Thyroid gland (tissue), 4 donors: ENCODE measurements around the gene HNRNPDL. TPM values are rescaled to one million over a fixed set of nuclear protein-coding genes. Genes with fewer than 3 reads are reported as not detected.
"Not testable (repeated sequence)": the region's sequence is repeated elsewhere in the genome, so short reads cannot be mapped to it uniquely, and the experiment has no call there.

Experiments
- DNase-seq, 2 donors: peaks; one replicate each; pipeline ENCODE4 v3.0.0-alpha.2; 2019
- H3K27ac ChIP-seq, 3 donors: fragments of 200-600 bp; sonication (generic); 1 replicate in 2 of 3; 2 replicates in 1 of 3; pipeline ENCODE4 v1.5.1; 2016 to 2019; ENCODE audit warnings: mild to moderate bottlenecking in 1 of 3, moderate library complexity in 1 of 3
- H3K27me3 ChIP-seq: fragments of 200-600 bp; sonication (generic); one replicate; pipeline ENCODE4 v1.5.1; 2019
- H3K36me3 ChIP-seq, 2 donors: fragments of 200-600 bp; sonication (generic); one replicate each; pipeline ENCODE4 v1.5.1; 2016 to 2019
- H3K4me1 ChIP-seq, 2 donors: fragments of 200-600 bp; sonication (generic); one replicate each; pipeline ENCODE4 v1.5.1; 2017 to 2019
- H3K4me3 ChIP-seq, 3 donors: fragments of 200-600 bp; sonication (generic); replicated peaks in 1 of 3; 1 replicate in 2 of 3; 2 replicates in 1 of 3; pipeline ENCODE4 v1.5.1; 2016; ENCODE audit warnings: mild to moderate bottlenecking in 1 of 3
- H3K9me3 ChIP-seq: fragments of 200-600 bp; sonication (generic); one replicate; pipeline ENCODE4 v1.5.1; 2017
- POLR2A ChIP-seq, 2 donors: fragments of 450-650 bp; IDR thresholded peaks; one replicate each; pipeline ENCODE4 v1.6.1; 2017; ENCODE audit warnings: antibody characterized with exemption in 2 of 2, mild to moderate bottlenecking in 2 of 2, moderate library complexity in 1 of 2
- WGBS, 2 donors: methylation state at CpG; one replicate each; pipeline ENCODE4 v1.1.5; 2017; 5-methylcytosine and 5-hydroxymethylcytosine counted together
- intact Hi-C: fragments of 100-400 bp; cut with DNase I; formaldehyde crosslinking; loops from one replicate; pipeline ENCODE4 v1.15.1; 2023
- total RNA-seq, 4 donors: library from RNA; depleted of rRNA; stranded (reverse); fragments of >200 nt; gene quantifications; one replicate each; pipeline ENCODE4 v1.2.3, GENCODE V29; 2016
- TF ChIP-seq, protein P1 (sequence below), 6 experiments: fragments of 200-600 bp in 3 of 6; fragments of 450-650 bp in 3 of 6; sonication (generic) in 3 of 6; IDR thresholded peaks; one replicate each; pipeline ENCODE4 v1.5.1; 2016 to 2019; ENCODE audit warnings: antibody characterized with exemption in 6 of 6, mild to moderate bottlenecking in 2 of 6, inconsistent platforms in 1 of 6, moderate library complexity in 1 of 6

HNRNPDL gene
- total RNA-seq, 4 donors from 2014 or later, result 189 to 287 (median 245) TPM

DNA sequence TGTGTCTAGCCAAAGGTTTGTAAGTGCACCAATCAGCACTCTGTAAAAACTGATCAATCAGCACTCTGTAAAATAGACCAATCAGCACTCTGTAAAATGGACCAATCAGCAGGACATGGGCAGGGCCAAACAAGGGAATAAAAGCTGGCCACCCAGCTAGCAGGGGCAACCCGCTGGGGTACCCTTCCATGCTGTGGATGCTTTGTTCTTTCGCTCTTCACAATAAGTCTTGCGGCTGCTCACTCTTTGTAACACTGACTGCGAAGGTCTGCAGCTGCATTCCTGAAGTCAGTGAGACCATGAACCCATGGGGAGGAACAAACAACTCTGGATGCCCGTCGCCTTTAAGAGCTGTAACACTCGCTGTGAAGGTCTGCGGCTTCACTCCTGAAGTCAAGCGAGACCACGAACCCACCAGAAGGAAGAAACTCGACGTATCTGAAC lies 14.3 kb downstream of the HNRNPDL start:
- intact Hi-C loops, result no loop called here

GRCh38 chr4:82415061-82415460 lies 15.2 kb downstream of the HNRNPDL start:
- intact Hi-C loops, H3K27me3 ChIP-seq, H3K9me3 ChIP-seq, H3K27ac ChIP-seq, H3K36me3 ChIP-seq, H3K4me3 ChIP-seq, DNase-seq, H3K4me1 ChIP-seq: not testable (repeated sequence)
- WGBS, 2 donors, result 89 to 95% methylated on average over 8 to 11 of the region's 11 CpGs

More for the DNA sequence above, 14.3 kb downstream of the HNRNPDL start:
- 54 to 61% methylated on average over 12 of the region's 12 CpGs for WGBS, 2 donors
- no peaks in the 10 kb centered on the region for H3K36me3 ChIP-seq
- DNase-seq, result no peak
- H3K4me3 ChIP-seq, result no peak overlapping the region
- no peaks in the 10 kb centered on the region for H3K27me3 ChIP-seq
- no peaks in the 10 kb centered on the region for H3K9me3 ChIP-seq
- TF ChIP-seq POLR2A (IDR thresholded peaks at IDR 0.05), result no peak
- TF ChIP-seq, protein P1, sequence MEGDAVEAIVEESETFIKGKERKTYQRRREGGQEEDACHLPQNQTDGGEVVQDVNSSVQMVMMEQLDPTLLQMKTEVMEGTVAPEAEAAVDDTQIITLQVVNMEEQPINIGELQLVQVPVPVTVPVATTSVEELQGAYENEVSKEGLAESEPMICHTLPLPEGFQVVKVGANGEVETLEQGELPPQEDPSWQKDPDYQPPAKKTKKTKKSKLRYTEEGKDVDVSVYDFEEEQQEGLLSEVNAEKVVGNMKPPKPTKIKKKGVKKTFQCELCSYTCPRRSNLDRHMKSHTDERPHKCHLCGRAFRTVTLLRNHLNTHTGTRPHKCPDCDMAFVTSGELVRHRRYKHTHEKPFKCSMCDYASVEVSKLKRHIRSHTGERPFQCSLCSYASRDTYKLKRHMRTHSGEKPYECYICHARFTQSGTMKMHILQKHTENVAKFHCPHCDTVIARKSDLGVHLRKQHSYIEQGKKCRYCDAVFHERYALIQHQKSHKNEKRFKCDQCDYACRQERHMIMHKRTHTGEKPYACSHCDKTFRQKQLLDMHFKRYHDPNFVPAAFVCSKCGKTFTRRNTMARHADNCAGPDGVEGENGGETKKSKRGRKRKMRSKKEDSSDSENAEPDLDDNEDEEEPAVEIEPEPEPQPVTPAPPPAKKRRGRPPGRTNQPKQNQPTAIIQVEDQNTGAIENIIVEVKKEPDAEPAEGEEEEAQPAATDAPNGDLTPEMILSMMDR (IDR thresholded peaks at IDR 0.05), result no peak
- no peak overlapping the region for H3K27ac ChIP-seq
- H3K4me1 ChIP-seq, result no peaks in the 10 kb centered on the region

- H3K27ac ChIP-seq, result no peak overlapping the region
- no peaks in the 10 kb centered on the region for H3K9me3 ChIP-seq
- no peaks in the 10 kb centered on the region for H3K4me1 ChIP-seq
- no peak for TF ChIP-seq POLR2A (IDR thresholded peaks at IDR 0.05)
- TF ChIP-seq, protein P1 (IDR thresholded peaks at IDR 0.05), result no peak
- WGBS, 2 donors, result 55 to 66% methylated on average over 1 of the region's 1 CpG
- H3K36me3 ChIP-seq, result no peaks in the 10 kb centered on the region
- intact Hi-C loops, result no loop called here
- no peak for DNase-seq
- H3K4me3 ChIP-seq, result no peak overlapping the region
- no peaks in the 10 kb centered on the region for H3K27me3 ChIP-seq
Observed at GRCh38 chr4:82403725-82404124, 26.5 kb downstream of the HNRNPDL start.

- peak in 1 of 2 donors; percentile 20 for TF ChIP-seq POLR2A (IDR thresholded peaks at IDR 0.05)
- TF ChIP-seq, protein P1 (IDR thresholded peaks at IDR 0.05), result no peak
- peak; percentile 75 to 81 for DNase-seq
- H3K4me3 ChIP-seq, result peak overlapping the region in 1 of 3 donors; percentile 14
- no peaks in the 10 kb centered on the region for H3K9me3 ChIP-seq
- H3K4me1 ChIP-seq, result no peaks in the 10 kb centered on the region
- intact Hi-C loops, result no loop called here
- H3K27ac ChIP-seq, result peak overlapping the region in 2 of 3 donors; percentile 13 to 65
- no peaks in the 10 kb centered on the region for H3K36me3 ChIP-seq
- WGBS, 2 donors, result 42 to 45% methylated on average over 17 of the region's 17 CpGs
- H3K27me3 ChIP-seq, result no peaks in the 10 kb centered on the region
Observed at GRCh38 chr4:82402196-82402775, 28.0 kb downstream of the HNRNPDL start.

- Histone ChIP-seq H3K4me3 (no peak overlapping the region), H3K4me1 (no peaks in the 10 kb centered on the region), H3K36me3 (no peaks in the 10 kb centered on the region), H3K27ac (peak overlapping the region in 1 of 3 donors; percentile 65), H3K27me3 (no peaks in the 10 kb centered on the region), H3K9me3 (no peaks in the 10 kb centered on the region)
- 80 to 87% methylated on average over 7 of the region's 7 CpGs for WGBS, 2 donors
- intact Hi-C loops, result no loop called here
- TF ChIP-seq POLR2A (IDR thresholded peaks at IDR 0.05), result no peak
- TF ChIP-seq, protein P1 (IDR thresholded peaks at IDR 0.05), result no peak
- no peak for DNase-seq
Observed at GRCh38 chr4:82401600-82401999, 28.7 kb downstream of the HNRNPDL start.
